Mucosa of stomach (tissue), 1 donor: ENCODE results near the gene GTF3C5.
"Not testable (repeated sequence)": the region's sequence is repeated elsewhere in the genome, so short reads cannot be mapped to it uniquely, and the experiment has no call there.

Source experiments
- H3K27me3 ChIP-seq: one replicate; pipeline ENCODE4 v1.7.0; 2013; ENCODE audit warnings: mild to moderate bottlenecking, low read length; ENCODE audit not compliant: control insufficient read depth, insufficient read depth
- H3K36me3 ChIP-seq: one replicate; pipeline ENCODE4 v1.7.0; 2013; ENCODE audit warnings: low read length; ENCODE audit not compliant: control insufficient read depth, insufficient read depth
- H3K4me1 ChIP-seq: one replicate; pipeline ENCODE4 v1.7.0; 2013; ENCODE audit warnings: mild to moderate bottlenecking, low read length; ENCODE audit not compliant: control insufficient read depth, insufficient read depth
- H3K4me3 ChIP-seq: one replicate; pipeline ENCODE4 v1.7.0; 2013; ENCODE audit warnings: low read length
- H3K9ac ChIP-seq: one replicate; pipeline ENCODE4 v1.7.0; 2013; ENCODE audit warnings: mild to moderate bottlenecking, low read length, moderate library complexity
- H3K9me3 ChIP-seq: one replicate; pipeline ENCODE4 v1.7.0; 2013; ENCODE audit warnings: mild to moderate bottlenecking, low read length, moderate library complexity; ENCODE audit not compliant: control insufficient read depth
- donor health status: Pancreatic carcinoma.

GTF3C5 gene

GRCh38 chr9:133094351-133094750, 63.6 kb downstream of the GTF3C5 start:
- not testable (repeated sequence) for H3K4me3 ChIP-seq, H3K9me3 ChIP-seq, H3K36me3 ChIP-seq, H3K9ac ChIP-seq, H3K4me1 ChIP-seq, H3K27me3 ChIP-seq

DNA sequence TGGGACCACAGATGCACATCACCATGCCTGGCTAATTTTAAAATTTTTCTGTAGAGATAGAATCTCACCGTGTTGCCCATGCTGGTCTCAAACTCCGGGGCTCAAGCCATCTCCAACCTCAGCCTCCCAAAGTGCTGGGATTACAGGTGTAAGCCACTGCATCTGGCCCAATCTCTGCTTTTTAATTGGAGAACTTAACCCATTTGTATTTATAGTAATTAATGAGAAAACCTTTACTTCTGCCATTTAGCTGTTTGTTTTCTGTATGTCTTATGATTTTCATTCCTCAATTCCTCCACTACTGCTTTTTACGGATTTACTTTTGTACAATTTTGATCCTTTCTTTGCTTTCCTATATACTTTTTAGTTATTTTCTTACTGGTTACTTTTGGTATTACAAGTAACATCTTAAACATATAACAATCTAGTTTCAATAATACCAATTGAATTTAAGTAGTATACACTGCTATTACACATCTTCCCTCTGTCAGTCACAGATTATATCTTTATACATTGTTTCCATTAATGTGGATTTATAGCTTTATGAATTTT, 64.1 kb downstream of the GTF3C5 start:
- Histone ChIP-seq H3K27me3 (no peaks in the 10 kb centered on the region), H3K36me3 (peaks cover 10% of the 10 kb centered on the region), H3K4me3 (no peak overlapping the region)

DNA sequence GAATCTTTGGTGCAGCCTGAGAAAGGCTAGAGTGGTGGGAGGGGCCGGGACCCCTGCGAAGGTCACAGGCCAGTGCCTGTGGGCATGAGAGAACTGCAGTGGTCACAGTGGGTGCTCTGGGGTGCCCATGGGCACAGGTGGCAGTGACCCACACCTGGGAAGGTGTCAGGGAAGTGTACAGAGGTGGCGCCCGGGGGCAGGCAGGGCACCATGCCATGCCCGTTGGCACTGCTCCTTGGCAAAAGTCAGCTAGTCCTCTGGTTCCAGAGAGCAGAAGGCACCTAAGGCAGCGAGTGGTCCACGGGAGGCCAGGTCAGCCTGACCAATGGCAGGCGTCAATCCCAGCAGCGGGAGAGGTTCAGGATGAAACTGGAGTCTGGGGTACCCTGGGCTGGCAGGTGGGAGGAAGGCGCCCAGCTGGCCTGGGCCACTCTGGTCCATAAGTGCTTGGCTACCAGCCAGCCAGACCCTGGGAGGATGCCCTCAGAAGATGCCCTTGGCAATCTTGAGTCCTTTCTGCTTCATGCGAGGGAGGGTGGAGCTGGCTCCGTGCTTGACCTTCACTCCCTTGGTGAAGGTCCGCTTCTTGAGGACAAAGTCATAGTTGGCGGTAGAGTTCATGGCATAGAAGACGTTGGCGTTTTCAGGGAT, 67.4 kb downstream of the GTF3C5 start:
- Histone ChIP-seq H3K4me1 (peaks cover 3% of the 10 kb centered on the region), H3K36me3 (peaks cover 33% of the 10 kb centered on the region), H3K9me3 (no peaks in the 10 kb centered on the region), H3K4me3 (no peak overlapping the region), H3K9ac (no peak overlapping the region), H3K27me3 (no peaks in the 10 kb centered on the region)

More for the DNA sequence above, 64.1 kb downstream of the GTF3C5 start:
- H3K9ac ChIP-seq, result no peak overlapping the region
- no peaks in the 10 kb centered on the region for H3K9me3 ChIP-seq
- no peaks in the 10 kb centered on the region for H3K4me1 ChIP-seq

GRCh38 chr9:133098871-133099270, 68.1 kb downstream of the GTF3C5 start:
- Histone ChIP-seq H3K36me3 (peaks cover 33% of the 10 kb centered on the region), H3K27me3 (no peaks in the 10 kb centered on the region), H3K9me3 (no peaks in the 10 kb centered on the region), H3K4me1 (peaks cover 9% of the 10 kb centered on the region), H3K4me3 (no peak overlapping the region), H3K9ac (no peak overlapping the region)

DNA sequence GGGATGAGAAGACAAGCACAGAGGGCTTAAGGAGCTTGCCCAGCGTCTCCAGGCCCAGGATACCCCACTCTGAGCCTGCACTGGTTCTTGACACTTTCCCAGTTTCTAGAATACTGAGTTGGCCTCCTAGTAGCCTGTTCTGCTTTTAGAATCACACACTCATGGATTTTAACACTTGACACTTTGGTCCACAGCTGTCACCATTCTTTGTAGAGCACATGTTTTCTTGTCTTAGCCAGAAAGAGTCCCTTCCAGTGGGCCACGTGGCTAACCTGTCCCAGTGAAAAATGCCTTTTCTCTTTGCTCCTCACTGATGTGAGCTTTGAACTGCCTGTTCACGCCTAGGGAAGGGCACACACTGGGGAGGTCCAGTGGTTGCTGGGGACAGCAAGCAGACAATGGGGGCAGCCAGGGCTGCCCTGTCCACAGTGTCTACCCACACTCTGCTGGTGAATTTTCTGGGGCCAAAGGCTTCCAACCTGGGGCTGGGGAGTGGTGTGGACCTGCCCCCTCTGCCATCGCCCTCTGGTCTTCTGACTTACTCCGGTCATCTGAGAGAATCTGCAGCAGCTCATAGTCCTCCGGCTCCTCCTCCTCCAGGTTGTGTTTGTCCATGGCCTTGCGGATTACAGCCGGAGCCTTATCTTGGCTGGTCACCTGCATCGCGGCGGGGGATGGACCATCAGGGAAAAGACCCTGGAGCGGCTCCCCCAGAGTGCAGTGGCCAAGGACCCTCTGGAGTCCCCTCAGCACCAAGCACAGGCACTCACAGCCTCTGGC, 69.1 kb downstream of the GTF3C5 start:
- H3K27me3 ChIP-seq, result no peaks in the 10 kb centered on the region
- no peaks in the 10 kb centered on the region for H3K9me3 ChIP-seq
- no peak overlapping the region for H3K4me3 ChIP-seq
- peaks cover 9% of the 10 kb centered on the region for H3K4me1 ChIP-seq
- no peak overlapping the region for H3K9ac ChIP-seq
- peaks cover 33% of the 10 kb centered on the region for H3K36me3 ChIP-seq

GRCh38 chr9:133100506-133101355, 69.9 kb downstream of the GTF3C5 start:
- peaks cover 9% of the 10 kb centered on the region for H3K4me1 ChIP-seq
- H3K9me3 ChIP-seq, result no peaks in the 10 kb centered on the region
- H3K36me3 ChIP-seq, result peaks cover 36% of the 10 kb centered on the region
- H3K9ac ChIP-seq, result no peak overlapping the region
- no peak overlapping the region for H3K4me3 ChIP-seq
- H3K27me3 ChIP-seq, result no peaks in the 10 kb centered on the region

DNA sequence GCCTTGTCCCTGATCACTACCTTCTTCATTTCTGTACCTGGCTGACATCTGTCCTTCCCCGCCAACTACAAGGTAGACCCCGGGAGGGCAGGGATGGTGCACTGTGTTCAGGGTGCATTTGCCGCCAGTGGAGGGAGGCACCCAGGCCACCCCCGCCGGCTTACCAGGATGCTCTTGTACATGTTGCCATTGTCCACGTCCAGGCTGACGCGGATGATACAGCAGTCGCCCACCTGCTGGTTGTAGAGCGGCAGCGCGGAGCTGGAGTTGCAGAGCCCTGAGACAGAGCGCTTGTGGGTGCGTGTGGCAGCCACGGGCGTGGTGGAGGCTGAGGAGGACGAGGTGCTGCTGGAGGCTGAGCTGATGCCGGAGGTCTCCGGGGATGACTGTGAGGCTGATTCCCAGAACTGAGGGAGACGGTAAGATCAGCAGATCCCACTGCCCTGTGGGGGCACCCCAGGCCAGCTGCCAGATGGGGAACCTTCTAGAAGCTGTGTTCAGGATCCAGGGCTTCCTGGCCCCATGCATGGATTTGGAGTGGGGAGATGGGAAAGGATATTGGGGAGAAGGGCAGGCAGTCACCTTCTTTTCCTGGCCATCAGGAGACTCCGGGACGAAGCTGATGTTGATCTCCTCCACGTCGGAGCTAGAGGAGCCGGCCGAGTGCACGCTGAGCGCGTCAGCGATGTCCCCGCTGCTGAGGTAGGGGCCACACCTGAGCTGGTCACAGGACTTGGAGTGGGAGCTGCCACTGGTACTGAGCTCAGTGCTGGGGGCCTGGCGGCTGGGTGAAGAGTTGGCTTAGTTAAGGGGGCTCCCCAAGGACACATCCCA, 70.8 kb downstream of the GTF3C5 start:
- Histone ChIP-seq H3K36me3 (peaks cover 36% of the 10 kb centered on the region), H3K9me3 (no peaks in the 10 kb centered on the region), H3K4me3 (no peak overlapping the region), H3K4me1 (peaks cover 9% of the 10 kb centered on the region), H3K9ac (no peak overlapping the region), H3K27me3 (no peaks in the 10 kb centered on the region)

- H3K27me3 ChIP-seq, result no peaks in the 10 kb centered on the region
- H3K36me3 ChIP-seq, result peaks cover 42% of the 10 kb centered on the region
- H3K9ac ChIP-seq, result no peak overlapping the region
- peaks cover 9% of the 10 kb centered on the region for H3K4me1 ChIP-seq
- H3K9me3 ChIP-seq, result no peaks in the 10 kb centered on the region
- no peak overlapping the region for H3K4me3 ChIP-seq
Measured at GRCh38 chr9:133102190-133103021, 71.6 kb downstream of the GTF3C5 start.

- no peak overlapping the region for H3K9ac ChIP-seq
- peaks cover 9% of the 10 kb centered on the region for H3K4me1 ChIP-seq
- H3K36me3 ChIP-seq, result peaks cover 42% of the 10 kb centered on the region
Measured at GRCh38 chr9:133103183-133103986, 72.6 kb downstream of the GTF3C5 start.

DNA sequence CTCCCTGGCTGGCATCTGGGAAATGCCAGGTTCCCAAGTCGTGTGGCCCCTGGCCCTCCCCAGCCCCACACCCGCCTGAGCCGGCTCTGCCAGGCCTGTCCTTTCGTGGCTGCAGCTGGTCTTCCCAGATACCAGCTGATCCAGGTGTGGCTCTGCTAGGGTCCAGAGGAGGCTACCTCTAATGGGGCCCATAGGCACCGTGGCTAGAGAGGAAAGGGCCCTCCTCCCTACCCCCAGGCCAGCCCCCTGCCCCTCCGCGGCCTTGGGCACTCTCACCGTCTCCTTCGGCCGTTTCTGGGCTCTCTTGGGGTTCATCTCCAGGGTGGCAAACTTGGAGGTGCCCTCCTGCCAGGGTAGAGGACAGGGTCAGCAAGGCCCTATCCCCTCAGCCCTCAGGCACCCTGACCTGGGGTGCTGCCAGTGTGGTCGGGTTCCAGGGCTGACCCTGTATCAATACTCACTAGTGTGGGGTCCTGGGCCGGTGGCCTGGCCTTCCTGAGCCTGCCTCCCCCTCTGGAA, 73.2 kb downstream of the GTF3C5 start:
- H3K36me3 ChIP-seq, result peaks cover 42% of the 10 kb centered on the region
- H3K4me1 ChIP-seq, result peaks cover 9% of the 10 kb centered on the region
- H3K4me3 ChIP-seq, result no peak overlapping the region
- no peaks in the 10 kb centered on the region for H3K9me3 ChIP-seq
- H3K27me3 ChIP-seq, result no peaks in the 10 kb centered on the region
- no peak overlapping the region for H3K9ac ChIP-seq

More at GRCh38 chr9:133103183-133103986, 72.6 kb downstream of the GTF3C5 start:
- Histone ChIP-seq H3K9me3 (no peaks in the 10 kb centered on the region), H3K4me3 (no peak overlapping the region), H3K27me3 (no peaks in the 10 kb centered on the region)
